Uterus (tissue), 2 donors: ENCODE results near the gene CD101.

Experiments
- POLR2A ChIP-seq, 2 donors: fragments of 450-650 bp; IDR thresholded peaks; one replicate each; pipeline ENCODE4 v1.6.1; 2016; ENCODE audit warnings: antibody characterized with exemption in 2 of 2, mild to moderate bottlenecking in 1 of 2, moderate library complexity in 1 of 2
- TF ChIP-seq, protein P1 (sequence below), 4 experiments: fragments of 200-600 bp in 2 of 4; fragments of 450-650 bp in 2 of 4; sonication (generic) in 2 of 4; IDR thresholded peaks; one replicate each; pipeline ENCODE4 v1.5.1; 2016 to 2019; ENCODE audit warnings: antibody characterized with exemption in 4 of 4, mild to moderate bottlenecking in 2 of 4, moderate library complexity in 1 of 4

DNA sequence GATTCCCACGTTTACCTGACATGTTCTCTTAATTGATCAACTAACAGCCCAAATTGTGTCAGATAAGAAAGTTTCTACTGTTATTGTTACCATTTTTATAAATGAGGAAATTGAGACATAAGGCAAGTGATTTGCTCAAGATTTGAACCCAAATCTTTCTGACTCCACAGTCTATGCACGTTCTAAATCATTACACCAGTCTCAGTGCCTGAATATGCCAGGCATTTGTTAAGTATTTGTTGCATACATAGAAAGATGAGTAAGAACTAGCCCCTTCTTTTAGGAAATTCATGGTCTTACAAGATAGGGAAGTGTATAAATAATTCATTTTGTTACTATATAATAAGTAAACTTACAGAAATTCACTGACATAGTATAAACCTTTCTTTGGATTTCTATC is 7.1 kb upstream of the CD101 start:
- TF ChIP-seq, protein P1, sequence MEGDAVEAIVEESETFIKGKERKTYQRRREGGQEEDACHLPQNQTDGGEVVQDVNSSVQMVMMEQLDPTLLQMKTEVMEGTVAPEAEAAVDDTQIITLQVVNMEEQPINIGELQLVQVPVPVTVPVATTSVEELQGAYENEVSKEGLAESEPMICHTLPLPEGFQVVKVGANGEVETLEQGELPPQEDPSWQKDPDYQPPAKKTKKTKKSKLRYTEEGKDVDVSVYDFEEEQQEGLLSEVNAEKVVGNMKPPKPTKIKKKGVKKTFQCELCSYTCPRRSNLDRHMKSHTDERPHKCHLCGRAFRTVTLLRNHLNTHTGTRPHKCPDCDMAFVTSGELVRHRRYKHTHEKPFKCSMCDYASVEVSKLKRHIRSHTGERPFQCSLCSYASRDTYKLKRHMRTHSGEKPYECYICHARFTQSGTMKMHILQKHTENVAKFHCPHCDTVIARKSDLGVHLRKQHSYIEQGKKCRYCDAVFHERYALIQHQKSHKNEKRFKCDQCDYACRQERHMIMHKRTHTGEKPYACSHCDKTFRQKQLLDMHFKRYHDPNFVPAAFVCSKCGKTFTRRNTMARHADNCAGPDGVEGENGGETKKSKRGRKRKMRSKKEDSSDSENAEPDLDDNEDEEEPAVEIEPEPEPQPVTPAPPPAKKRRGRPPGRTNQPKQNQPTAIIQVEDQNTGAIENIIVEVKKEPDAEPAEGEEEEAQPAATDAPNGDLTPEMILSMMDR (IDR thresholded peaks at IDR 0.05), result no peak
- no peak for TF ChIP-seq POLR2A (IDR thresholded peaks at IDR 0.05)
